ENCODE data around the gene FERMT2.

DNA sequence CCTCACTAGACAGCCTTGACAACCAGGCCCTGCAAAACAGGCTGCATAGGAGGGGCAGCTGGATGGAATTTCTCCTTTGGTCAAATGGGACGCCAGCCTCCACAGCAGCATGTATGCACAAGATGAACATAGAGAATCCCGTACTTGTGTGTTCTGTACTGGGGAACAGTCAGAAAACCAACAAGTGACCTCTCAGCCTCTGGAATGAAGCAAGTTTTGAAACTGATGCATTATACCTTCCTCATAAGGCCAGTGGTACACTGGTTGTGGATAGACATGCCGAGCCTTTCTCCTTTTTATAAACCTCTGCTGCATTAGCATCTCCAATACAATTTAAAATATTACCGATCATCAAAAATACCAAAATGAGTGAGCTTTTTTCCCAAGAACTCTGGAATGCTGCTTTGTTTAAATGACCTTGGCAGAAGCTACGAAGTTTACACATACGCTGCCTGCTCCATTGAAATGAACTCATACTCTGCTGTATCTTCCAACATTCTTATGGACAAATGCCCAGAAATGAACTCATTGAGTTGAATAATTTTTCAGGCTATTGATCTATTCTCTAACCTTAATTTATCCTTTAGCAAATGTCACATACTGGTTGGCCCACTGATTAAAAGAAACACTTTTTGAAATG lies 47.6 kb upstream of the FERMT2 start:
- TF ChIP-seq POLR2A (IDR thresholded peaks at IDR 0.05; ENCODE audit: low read length) (no peak), BHLHE40 (IDR thresholded peaks at IDR 0.05; ENCODE audit: low read depth, low read length) (no peak)
